WTC11 (cell line): ENCODE data around the gene EOMES.

Source experiments
- ATF2 ChIP-seq: sonication (generic); formaldehyde crosslinking; IDR thresholded peaks from 2 replicates; pipeline ENCODE4 v1.8.1; 2022; ENCODE audit warnings: low read depth, missing genetic modification reagents, borderline replicate concordance
- CTCF ChIP-seq: fragments of 200-600 bp; IDR thresholded peaks from 2 replicates; pipeline ENCODE4 v1.8.0; 2022; ENCODE audit warnings: antibody characterized with exemption
- EMX1 ChIP-seq: fragments of 250-450 bp; sonication (Bioruptor Pico); IDR thresholded peaks from 2 replicates; pipeline ENCODE4 v1.8.0; 2021; ENCODE audit warnings: mild to moderate bottlenecking
- HMGXB4 ChIP-seq: sonication (generic); formaldehyde crosslinking; IDR thresholded peaks from 2 replicates; pipeline ENCODE4 v1.8.1; 2023; ENCODE audit warnings: mild to moderate bottlenecking, moderate library complexity, missing genetic modification reagents
- MAX ChIP-seq: sonication (generic); formaldehyde crosslinking; IDR thresholded peaks from 2 replicates; pipeline ENCODE4 v1.8.0; 2022; ENCODE audit warnings: mild to moderate bottlenecking, missing genetic modification reagents
- NFYB ChIP-seq: sonication (generic); formaldehyde crosslinking; conservative IDR thresholded peaks from 2 replicates; pipeline ENCODE4 v1.8.0; 2022; ENCODE audit warnings: low read depth, missing genetic modification reagents
- NR2C2 ChIP-seq: sonication (generic); formaldehyde crosslinking; IDR thresholded peaks from 2 replicates; pipeline ENCODE4 v1.8.0; 2022; ENCODE audit warnings: mild to moderate bottlenecking, missing genetic modification reagents
- SOX15 ChIP-seq: fragments of 250-450 bp; sonication (Bioruptor Pico); IDR thresholded peaks from 2 replicates; pipeline ENCODE4 v1.9.0; 2021; ENCODE audit warnings: mild to moderate bottlenecking
- TCF7 ChIP-seq: sonication (generic); formaldehyde crosslinking; IDR thresholded peaks from 2 replicates; pipeline ENCODE4 v1.8.0; 2022; ENCODE audit warnings: mild to moderate bottlenecking, low read depth, missing genetic modification reagents, moderate library complexity
- TEAD4 ChIP-seq: sonication (generic); formaldehyde crosslinking; IDR thresholded peaks from 2 replicates; pipeline ENCODE4 v1.8.0; 2022; ENCODE audit warnings: mild to moderate bottlenecking, missing genetic modification reagents
- USF2 ChIP-seq: sonication (generic); formaldehyde crosslinking; IDR thresholded peaks from 2 replicates; pipeline ENCODE4 v1.8.1; 2023; ENCODE audit warnings: mild to moderate bottlenecking, missing genetic modification reagents, moderate library complexity
- ZNF232 ChIP-seq: sonication (generic); formaldehyde crosslinking; IDR thresholded peaks from 2 replicates; pipeline ENCODE4 v1.8.0; 2022; ENCODE audit warnings: mild to moderate bottlenecking, missing genetic modification reagents
- ZNF512 ChIP-seq: sonication (generic); formaldehyde crosslinking; IDR thresholded peaks from 2 replicates; pipeline ENCODE4 v1.8.1; 2022; ENCODE audit warnings: missing genetic modification reagents, borderline replicate concordance

GRCh38 chr3:27720899-27721716 is 1.0 kb downstream of the EOMES start:
- TF ChIP-seq CTCF, result no peak
- no peak for TF ChIP-seq MAX (CRISPR knock-in tag)
- no peak for TF ChIP-seq ATF2 (CRISPR knock-in tag)
- no peak for TF ChIP-seq ZNF512 (CRISPR knock-in tag)
- TF ChIP-seq USF2, result no peak; the same call in 1 of the 2 replicates
- TF ChIP-seq TCF7 (CRISPR knock-in tag), result no peak
- no peak for TF ChIP-seq NFYB
- TF ChIP-seq ZNF232 (CRISPR knock-in tag), result no peak
- no peak; the same call in 1 of the 2 replicates for TF ChIP-seq HMGXB4 (CRISPR knock-in tag)
- TF ChIP-seq EMX1 (CRISPR knock-in tag), result no peak
- TF ChIP-seq NR2C2, result no peak
- TF ChIP-seq SOX15, result no peak
- TF ChIP-seq TEAD4 (CRISPR knock-in tag), result no peak
